Stimulated activated CD4-positive, alpha-beta T cell treated with anti-CD3 and anti-CD28 coated beads, Interleukin-2, amount 100 ng/mL, for 48 hours (primary cell): ENCODE data around the gene HAPSTR1.
"Not testable (repeated sequence)": the region's sequence is repeated elsewhere in the genome, so short reads cannot be mapped to it uniquely, and the experiment has no call there.

ENCODE experiments used
- DNase-seq, 2 donors: peaks; one replicate each; pipeline ENCODE4 v3.0.0-alpha.2; 2020

HAPSTR1 gene, protein sequence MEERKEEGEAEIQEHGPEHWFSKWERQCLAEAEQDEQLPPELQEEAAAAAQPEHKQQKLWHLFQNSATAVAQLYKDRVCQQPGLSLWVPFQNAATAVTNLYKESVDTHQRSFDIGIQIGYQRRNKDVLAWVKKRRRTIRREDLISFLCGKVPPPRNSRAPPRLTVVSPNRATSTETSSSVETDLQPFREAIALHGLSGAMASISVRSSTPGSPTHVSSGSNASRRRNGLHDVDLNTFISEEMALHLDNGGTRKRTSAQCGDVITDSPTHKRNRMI

DNA sequence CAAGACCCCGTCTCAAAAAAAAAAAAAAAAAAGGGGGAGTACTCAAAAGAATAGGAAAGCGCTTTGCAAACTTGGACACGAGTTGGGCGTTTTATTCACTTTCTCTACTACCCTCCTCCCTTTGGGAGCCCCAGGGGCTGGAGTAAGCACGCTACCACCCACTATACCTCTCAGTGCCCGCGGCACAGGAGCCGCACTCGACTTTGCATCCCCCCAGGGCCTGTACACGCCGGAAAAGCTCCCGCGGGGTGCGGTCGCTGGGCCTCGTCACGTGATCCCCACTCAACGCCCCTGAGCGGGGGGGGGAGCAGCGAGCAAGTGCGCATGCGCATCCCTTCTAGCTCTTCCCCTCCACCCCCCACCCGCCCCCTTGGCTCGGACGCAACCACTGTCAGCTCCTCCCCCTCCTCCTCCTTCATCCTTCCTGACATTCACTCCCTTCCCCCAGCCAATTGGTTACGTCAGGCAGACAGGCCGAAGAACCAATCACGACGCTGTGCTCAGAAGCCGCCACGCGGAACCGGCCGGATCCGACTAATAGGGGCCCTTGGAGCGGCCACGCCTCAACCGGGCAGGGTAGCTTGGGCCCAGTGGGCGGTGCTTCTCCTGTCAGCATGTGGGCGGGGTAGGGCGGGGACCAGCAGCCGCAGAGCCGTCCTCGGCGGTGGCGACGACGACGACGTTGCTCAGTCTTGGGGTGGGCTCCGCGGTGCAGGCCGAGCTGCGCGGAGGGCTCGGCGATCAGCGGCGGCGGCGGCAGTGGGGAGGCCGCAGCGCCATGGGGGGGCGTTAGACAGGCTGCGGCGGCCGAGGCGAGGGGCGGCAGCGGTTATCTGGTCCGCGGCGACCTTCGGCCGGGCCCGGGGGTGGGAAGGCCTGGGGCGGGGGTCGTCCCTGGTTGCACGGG, at the start of gene HAPSTR1:
TSS of gene HAPSTR1 (plus strand) at position 685 of the 907 bp plus-strand sequence. CDS start 401 bp downstream, outside the sequence.
- DNase-seq = peak; percentile 98

- no peak for DNase-seq
Observed at GRCh38 chr16:9042533-9042932, 48.9 kb upstream of the HAPSTR1 start.

GRCh38 chr16:9042964-9043680, 48.3 kb upstream of the HAPSTR1 start:
- no peak for DNase-seq

DNA sequence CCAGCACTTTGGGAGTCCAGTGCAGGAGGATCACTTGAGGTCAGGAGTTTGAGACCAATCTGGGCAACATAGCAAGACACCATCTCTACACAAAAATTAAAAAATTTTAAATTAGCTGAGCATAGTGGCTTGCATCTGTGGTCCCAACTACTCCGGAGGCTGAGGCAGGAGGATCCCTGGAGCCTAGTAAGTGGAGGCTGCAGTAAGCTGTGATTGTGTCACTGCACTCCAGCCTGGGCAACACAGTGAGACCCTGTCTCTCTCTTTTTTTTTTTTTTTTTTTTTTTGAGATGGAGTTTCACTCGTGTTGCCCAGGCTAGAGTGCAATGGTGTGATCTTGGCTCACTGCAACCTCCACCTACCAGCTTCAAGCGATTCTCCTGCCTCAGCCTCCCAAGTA, 45.9 kb upstream of the HAPSTR1 start:
- not testable (repeated sequence) for DNase-seq

DNA sequence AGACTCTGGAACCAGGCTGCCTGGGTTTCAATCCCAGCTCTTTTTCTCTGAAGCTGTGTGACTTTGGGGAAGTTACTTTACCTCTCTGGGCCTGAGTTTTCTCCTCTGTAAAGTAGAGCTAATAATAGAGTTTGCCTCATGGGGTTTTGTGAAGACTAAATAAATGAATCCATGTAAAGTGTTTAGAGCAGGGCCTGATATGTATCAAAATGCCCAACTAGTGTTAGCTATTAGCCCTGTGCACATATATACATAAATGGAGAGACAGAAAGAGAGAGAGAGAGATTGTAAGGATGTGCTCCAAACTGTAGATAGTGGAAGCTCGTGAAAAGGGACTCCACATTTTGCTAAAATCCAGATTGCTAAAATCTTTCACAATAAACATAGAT, 44.8 kb upstream of the HAPSTR1 start:
- DNase-seq = no peak

GRCh38 chr16:9047689-9048301, 43.6 kb upstream of the HAPSTR1 start:
- peak; percentile 45 to 51 for DNase-seq

- no peak for DNase-seq
Observed at GRCh38 chr16:9048302-9048700, 43.1 kb upstream of the HAPSTR1 start.

DNA sequence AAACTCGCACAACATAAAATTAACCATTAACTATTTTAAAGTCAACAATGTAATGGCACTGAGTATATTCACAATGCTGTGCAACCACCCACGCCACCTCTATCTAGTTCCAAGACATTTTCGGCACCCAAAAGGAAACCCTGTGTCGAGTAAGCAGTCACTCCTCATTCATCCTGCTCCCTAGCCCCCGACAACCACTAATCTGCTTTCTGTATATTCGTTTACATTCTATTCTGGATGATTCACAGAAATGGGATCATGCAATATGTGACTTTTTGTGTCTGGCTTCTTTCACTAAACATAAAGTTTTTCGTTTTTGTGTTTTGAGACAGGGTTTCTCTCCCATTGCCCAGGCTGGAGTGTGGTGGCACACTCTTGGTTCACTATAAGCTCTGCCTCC, 42.2 kb upstream of the HAPSTR1 start:
- no peak for DNase-seq

- peak in 1 of 2 donors; percentile 29 for DNase-seq
Observed at GRCh38 chr16:9050102-9050830, 41.2 kb upstream of the HAPSTR1 start.

- peak in 1 of 2 donors; percentile 21 for DNase-seq
Observed at GRCh38 chr16:9053006-9053601, 38.3 kb upstream of the HAPSTR1 start.

GRCh38 chr16:9054460-9054859, 37.0 kb upstream of the HAPSTR1 start:
- no peak for DNase-seq

GRCh38 chr16:9055115-9055514, 36.3 kb upstream of the HAPSTR1 start:
- DNase-seq = no peak

DNA sequence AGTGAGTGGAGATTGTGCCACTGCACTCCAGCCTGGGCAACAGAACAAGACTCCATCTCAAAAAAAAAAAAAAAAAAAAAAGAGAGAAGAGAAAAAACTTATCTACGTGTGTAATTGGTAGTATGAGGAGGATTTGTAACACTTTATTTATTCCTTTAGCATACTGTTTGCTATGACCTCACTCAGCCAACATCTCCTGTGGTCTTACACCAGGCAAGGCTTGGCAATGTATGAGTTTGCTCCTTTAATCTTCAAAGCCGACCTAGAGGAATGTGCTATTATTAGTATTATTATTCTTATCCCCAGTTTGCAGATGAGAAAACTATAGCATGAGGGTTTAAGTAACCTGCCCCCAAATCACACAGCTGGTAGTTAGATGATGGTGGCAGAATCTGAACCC, 35.8 kb upstream of the HAPSTR1 start:
- no peak for DNase-seq

DNA sequence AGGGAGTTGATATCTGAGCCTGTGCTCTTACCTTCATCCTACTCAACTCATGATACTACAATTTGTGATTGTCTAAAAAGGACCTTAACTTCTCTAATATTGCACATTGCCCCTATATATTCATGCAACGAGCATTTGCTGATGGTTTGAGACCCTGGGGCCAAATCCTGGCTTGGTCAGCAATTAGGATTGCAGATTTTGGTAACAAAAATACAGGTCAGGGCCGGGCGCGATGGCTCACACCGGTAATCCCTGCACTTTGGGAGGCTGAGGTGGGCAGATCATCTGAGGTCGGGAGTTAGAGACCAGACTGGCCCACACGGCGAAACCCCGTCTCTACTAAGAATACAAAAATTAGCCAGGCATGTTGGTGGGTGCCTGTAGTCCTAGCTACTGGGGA, 35.4 kb upstream of the HAPSTR1 start:
- DNase-seq = no peak

- no peak for DNase-seq
Observed at GRCh38 chr16:9058211-9058610, 33.2 kb upstream of the HAPSTR1 start.

DNA sequence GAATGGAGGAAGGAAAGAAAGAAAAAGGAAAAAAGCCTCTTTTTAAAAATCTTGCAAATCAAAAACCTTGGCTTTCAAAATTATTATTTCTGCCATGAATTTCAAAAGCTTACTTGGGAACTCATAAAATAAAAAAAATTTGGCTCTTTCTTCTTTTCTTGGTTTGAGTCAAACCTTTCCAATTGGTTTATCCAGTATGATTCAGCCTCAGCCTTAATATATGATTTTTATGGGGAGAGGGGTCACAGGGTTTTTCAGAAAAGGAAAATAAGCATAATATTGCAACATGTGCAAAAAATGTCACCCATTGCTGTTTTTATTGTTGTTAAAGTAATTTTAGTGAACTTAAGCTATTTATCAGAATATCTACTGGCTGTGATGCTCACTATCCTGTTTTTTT, 31.2 kb upstream of the HAPSTR1 start:
- no peak for DNase-seq

- DNase-seq = no peak
Observed at GRCh38 chr16:9061358-9061813, 30.1 kb upstream of the HAPSTR1 start.

GRCh38 chr16:9062301-9062700, 29.1 kb upstream of the HAPSTR1 start:
- no peak for DNase-seq

DNA sequence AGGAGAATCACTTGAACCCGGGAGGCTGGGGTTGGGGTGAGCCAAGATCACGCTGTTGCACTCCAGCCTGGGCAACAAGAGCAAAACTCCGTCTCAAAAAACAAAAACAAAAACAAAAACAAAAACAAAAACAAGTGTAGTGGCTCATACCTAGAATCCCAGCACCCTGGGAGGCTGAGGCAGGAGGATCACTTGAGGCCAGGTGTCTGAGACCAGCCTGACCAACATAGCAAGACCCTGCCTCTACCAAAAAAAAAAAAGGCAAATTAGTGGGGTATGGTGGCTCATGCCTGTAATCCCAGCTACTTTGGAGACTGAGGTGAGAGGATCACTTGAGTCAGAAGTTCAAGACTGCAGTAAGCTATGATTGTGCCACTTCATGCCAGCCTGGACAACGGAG, 26.4 kb upstream of the HAPSTR1 start:
- DNase-seq = no peak

GRCh38 chr16:9068886-9069285, 22.6 kb upstream of the HAPSTR1 start:
- no peak for DNase-seq

- DNase-seq = no peak
Observed at GRCh38 chr16:9070254-9070653, 21.2 kb upstream of the HAPSTR1 start.

DNA sequence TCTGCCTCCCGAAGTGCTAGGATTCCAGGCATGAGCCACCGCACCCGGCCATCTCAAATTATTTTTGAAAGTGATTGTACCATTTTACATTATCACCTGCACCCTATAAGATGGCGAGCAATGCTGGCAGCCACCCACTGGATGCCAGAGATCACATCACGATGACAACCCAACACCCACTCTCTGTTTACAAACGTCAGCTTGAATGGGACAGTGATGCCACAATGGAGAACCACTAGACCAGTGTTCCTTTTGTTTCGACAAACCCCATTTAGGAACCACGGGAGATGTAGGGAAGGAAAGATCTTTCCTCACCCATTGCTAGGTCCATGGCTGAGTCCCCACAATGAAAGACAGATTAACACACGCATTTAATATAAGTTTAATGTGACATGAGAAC, 20.1 kb upstream of the HAPSTR1 start:
- no peak for DNase-seq
